K562 (cell line): Measurements from ENCODE around the gene ABCC6.
"Not testable (repeated sequence)": the region's sequence is repeated elsewhere in the genome, so short reads cannot be mapped to it uniquely, and the experiment has no call there.

Source experiments
- EZH2 ChIP-seq: IDR thresholded peaks from 2 replicates; pipeline ENCODE4 v1.6.1; 2012; ENCODE audit warnings: low read depth, mild to moderate bottlenecking, inconsistent platforms, low read length, borderline replicate concordance
- IRF2 ChIP-seq: sonication (generic); formaldehyde crosslinking; IDR thresholded peaks from 2 replicates; pipeline ENCODE4 v1.8.1; 2022; ENCODE audit warnings: mild to moderate bottlenecking, missing genetic modification reagents
- JUN ChIP-seq, 2 experiments: sonication (generic) in 1 of 2; formaldehyde crosslinking in 1 of 2; IDR thresholded peaks; 2 replicates each; pipeline versions ENCODE4 v1.6.1 to v1.8.0; 2012 to 2022; ENCODE audit warnings: borderline replicate concordance in 2 of 2, mild to moderate bottlenecking in 2 of 2, improper control_type of control experiment in 1 of 2, low read depth in 1 of 2, low read length in 1 of 2, missing genetic modification reagents in 1 of 2
- NFIC ChIP-seq: fragments of 450-650 bp; IDR thresholded peaks from 2 replicates; pipeline ENCODE4 v1.6.1; 2017; ENCODE audit warnings: mild to moderate bottlenecking, inconsistent platforms
- NFYB ChIP-seq: IDR thresholded peaks from 2 replicates; pipeline ENCODE4 v1.6.1; 2011; ENCODE audit warnings: mild to moderate bottlenecking, moderate library complexity; ENCODE audit not compliant: insufficient read length; ENCODE audit errors: extremely low read depth
- POLR2A ChIP-seq: fragments of 450-650 bp; conservative IDR thresholded peaks from 2 replicates; pipeline ENCODE4 v1.6.1; 2016
- XRCC5 ChIP-seq: fragments of 200-400 bp; formaldehyde crosslinking; IDR thresholded peaks from 2 replicates; pipeline ENCODE4 v1.6.1; 2017; ENCODE audit warnings: low read depth, mild to moderate bottlenecking, low read length
- ZNF232 ChIP-seq: sonication (generic); formaldehyde crosslinking; IDR thresholded peaks from 2 replicates; pipeline ENCODE4 v1.8.0; 2022; ENCODE audit warnings: mild to moderate bottlenecking, missing genetic modification reagents
- TF ChIP-seq, protein P1 (sequence below), 2 experiments: fragments of 200-800 bp in 1 of 2; sonication (Bioruptor generic) in 1 of 2; sonication (generic) in 1 of 2; formaldehyde crosslinking in 1 of 2; IDR thresholded peaks in 1 of 2; conservative IDR thresholded peaks in 1 of 2; 2 replicates each; pipeline versions ENCODE4 v1.5.0 to v1.6.1; 2016 to 2020; ENCODE audit warnings: missing compliant biosample characterization in 1 of 2, missing genetic modification characterization in 1 of 2, missing genetic modification reagents in 1 of 2
- TF ChIP-seq, protein P2 (sequence below): fragments of 250-450 bp; sonication (Bioruptor Pico); IDR thresholded peaks from 2 replicates; pipeline ENCODE4 v1.5.0; 2020; ENCODE audit warnings: mild to moderate bottlenecking
- TF ChIP-seq, protein P3 (sequence below): fragments of 250-450 bp; sonication (Bioruptor Pico); IDR thresholded peaks from 2 replicates; pipeline ENCODE4 v1.4.0; 2020
- TF ChIP-seq, protein P4 (sequence below), 2 experiments: fragments of 450-650 bp; formaldehyde crosslinking in 1 of 2; IDR thresholded peaks; 2 replicates each; pipeline versions ENCODE4 v1.4.0 to v1.6.1; 2014 to 2020; ENCODE audit warnings: mild to moderate bottlenecking in 2 of 2, borderline replicate concordance in 1 of 2, low read depth in 1 of 2
- TF ChIP-seq, protein P5 (sequence below): sonication (generic); formaldehyde crosslinking; IDR thresholded peaks from 2 replicates; pipeline ENCODE4 v1.8.0; 2023; ENCODE audit warnings: mild to moderate bottlenecking, missing genetic modification reagents

DNA sequence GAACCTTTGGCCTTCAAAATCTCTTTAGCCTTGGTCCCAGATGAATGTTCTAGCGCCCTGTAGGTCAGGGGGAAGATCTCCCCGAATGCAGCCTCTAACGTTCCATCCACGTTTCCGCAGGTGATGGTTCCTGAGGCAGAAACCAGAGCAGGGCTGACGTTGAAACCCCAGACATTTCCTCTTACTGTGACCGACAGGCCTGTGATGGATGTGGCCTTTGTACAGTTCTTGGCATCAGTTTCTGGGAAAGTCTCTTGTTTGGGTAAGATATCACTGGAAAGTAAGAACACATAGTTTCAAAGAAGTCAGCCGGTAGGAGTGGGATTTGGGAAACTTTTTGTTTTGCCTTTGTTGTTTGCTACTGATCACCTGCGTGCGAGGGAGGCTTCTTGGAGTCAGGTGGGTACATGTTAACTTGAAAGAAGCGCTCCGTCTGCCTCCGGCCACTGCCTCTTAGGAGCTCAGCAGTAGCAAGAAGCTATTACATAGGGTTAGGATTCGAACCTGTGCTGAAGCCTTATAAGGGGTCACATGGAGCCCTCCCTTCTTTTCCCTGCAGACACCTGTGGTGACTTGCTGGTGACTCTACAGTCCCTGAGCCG lies 39.8 kb upstream of the ABCC6 start:
- TF ChIP-seq, protein P1, sequence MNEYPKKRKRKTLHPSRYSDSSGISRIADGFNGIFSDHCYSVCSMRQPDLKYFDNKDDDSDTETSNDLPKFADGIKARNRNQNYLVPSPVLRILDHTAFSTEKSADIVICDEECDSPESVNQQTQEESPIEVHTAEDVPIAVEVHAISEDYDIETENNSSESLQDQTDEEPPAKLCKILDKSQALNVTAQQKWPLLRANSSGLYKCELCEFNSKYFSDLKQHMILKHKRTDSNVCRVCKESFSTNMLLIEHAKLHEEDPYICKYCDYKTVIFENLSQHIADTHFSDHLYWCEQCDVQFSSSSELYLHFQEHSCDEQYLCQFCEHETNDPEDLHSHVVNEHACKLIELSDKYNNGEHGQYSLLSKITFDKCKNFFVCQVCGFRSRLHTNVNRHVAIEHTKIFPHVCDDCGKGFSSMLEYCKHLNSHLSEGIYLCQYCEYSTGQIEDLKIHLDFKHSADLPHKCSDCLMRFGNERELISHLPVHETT (CRISPR knock-in tag; conservative IDR thresholded peaks at IDR 0.05 in 1 of 2, IDR thresholded peaks at IDR 0.05 in 1 of 2): not testable (repeated sequence)
- TF ChIP-seq POLR2A; JUN (IDR thresholded peaks at IDR 0.05; ENCODE audit: borderline replicate concordance, low read depth, low read length); JUN (CRISPR knock-in tag; IDR thresholded peaks at IDR 0.05; ENCODE audit: borderline replicate concordance); NFYB; NFIC; EZH2; ZNF232 (CRISPR knock-in tag); XRCC5; IRF2: not testable (repeated sequence)
- TF ChIP-seq, protein P2, sequence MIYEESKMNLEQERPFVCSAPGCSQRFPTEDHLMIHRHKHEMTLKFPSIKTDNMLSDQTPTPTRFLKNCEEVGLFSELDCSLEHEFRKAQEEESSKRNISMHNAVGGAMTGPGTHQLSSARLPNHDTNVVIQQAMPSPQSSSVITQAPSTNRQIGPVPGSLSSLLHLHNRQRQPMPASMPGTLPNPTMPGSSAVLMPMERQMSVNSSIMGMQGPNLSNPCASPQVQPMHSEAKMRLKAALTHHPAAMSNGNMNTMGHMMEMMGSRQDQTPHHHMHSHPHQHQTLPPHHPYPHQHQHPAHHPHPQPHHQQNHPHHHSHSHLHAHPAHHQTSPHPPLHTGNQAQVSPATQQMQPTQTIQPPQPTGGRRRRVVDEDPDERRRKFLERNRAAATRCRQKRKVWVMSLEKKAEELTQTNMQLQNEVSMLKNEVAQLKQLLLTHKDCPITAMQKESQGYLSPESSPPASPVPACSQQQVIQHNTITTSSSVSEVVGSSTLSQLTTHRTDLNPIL (CRISPR knock-in tag): not testable (repeated sequence)
- TF ChIP-seq, protein P3, sequence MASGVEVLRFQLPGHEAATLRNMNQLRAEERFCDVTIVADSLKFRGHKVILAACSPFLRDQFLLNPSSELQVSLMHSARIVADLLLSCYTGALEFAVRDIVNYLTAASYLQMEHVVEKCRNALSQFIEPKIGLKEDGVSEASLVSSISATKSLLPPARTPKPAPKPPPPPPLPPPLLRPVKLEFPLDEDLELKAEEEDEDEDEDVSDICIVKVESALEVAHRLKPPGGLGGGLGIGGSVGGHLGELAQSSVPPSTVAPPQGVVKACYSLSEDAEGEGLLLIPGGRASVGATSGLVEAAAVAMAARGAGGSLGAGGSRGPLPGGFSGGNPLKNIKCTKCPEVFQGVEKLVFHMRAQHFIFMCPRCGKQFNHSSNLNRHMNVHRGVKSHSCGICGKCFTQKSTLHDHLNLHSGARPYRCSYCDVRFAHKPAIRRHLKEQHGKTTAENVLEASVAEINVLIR (CRISPR knock-in tag): not testable (repeated sequence)
- TF ChIP-seq, protein P4, sequence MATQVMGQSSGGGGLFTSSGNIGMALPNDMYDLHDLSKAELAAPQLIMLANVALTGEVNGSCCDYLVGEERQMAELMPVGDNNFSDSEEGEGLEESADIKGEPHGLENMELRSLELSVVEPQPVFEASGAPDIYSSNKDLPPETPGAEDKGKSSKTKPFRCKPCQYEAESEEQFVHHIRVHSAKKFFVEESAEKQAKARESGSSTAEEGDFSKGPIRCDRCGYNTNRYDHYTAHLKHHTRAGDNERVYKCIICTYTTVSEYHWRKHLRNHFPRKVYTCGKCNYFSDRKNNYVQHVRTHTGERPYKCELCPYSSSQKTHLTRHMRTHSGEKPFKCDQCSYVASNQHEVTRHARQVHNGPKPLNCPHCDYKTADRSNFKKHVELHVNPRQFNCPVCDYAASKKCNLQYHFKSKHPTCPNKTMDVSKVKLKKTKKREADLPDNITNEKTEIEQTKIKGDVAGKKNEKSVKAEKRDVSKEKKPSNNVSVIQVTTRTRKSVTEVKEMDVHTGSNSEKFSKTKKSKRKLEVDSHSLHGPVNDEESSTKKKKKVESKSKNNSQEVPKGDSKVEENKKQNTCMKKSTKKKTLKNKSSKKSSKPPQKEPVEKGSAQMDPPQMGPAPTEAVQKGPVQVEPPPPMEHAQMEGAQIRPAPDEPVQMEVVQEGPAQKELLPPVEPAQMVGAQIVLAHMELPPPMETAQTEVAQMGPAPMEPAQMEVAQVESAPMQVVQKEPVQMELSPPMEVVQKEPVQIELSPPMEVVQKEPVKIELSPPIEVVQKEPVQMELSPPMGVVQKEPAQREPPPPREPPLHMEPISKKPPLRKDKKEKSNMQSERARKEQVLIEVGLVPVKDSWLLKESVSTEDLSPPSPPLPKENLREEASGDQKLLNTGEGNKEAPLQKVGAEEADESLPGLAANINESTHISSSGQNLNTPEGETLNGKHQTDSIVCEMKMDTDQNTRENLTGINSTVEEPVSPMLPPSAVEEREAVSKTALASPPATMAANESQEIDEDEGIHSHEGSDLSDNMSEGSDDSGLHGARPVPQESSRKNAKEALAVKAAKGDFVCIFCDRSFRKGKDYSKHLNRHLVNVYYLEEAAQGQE (IDR thresholded peaks at IDR 0.05; ENCODE audit: borderline replicate concordance): not testable (repeated sequence)
- TF ChIP-seq, protein P4 (CRISPR knock-in tag; IDR thresholded peaks at IDR 0.05; ENCODE audit: low read depth): not testable (repeated sequence)
- TF ChIP-seq, protein P5, sequence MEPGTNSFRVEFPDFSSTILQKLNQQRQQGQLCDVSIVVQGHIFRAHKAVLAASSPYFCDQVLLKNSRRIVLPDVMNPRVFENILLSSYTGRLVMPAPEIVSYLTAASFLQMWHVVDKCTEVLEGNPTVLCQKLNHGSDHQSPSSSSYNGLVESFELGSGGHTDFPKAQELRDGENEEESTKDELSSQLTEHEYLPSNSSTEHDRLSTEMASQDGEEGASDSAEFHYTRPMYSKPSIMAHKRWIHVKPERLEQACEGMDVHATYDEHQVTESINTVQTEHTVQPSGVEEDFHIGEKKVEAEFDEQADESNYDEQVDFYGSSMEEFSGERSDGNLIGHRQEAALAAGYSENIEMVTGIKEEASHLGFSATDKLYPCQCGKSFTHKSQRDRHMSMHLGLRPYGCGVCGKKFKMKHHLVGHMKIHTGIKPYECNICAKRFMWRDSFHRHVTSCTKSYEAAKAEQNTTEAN (CRISPR knock-in tag): not testable (repeated sequence)
